ENCODE measurements around the gene RFTN1.

The RFTN1 gene

DNA sequence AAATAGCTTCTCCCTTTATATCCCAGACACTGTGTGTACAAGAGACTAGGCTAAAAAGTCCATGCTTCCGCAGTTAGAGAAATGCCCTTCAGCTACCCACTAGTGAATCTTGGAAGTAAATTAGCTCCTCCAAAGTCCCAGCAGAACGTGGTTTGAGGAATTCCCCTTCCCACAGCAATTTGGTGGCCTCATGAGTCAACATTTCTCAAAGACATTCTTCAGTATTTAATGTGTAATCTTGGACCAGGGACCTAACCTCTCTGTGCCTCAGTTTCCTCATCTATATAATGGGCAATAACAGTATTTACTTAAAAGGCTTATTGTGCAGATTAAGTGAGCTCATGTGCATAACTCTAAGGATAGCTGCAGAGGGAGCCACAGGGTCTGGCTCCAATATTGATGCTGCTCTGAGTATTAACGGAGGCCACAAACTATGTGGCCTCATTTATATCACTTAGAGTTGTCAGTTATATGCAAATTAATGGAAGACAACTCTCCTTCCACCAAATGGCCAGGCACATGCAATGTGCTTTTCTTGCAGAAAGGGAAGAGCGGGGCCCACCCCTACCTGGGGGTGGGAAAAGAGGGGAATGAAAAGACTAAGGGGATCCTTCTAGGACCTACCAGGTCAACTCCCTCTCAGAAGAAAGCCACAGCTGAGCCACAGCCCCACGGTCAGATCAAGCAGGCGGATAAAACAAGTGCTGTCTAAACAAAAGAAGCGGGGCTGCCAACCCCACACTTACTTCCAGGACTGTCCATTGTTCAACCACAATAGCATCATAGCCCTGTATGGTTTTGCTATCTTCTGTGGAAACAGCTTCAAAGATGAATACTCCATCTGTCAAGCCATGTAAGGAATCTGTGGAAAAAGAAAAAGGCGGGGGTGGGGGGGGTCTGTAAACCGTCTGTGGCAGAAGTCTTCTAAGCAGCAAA, 156.0 kb downstream of the RFTN1 start:
- H3K36me3 ChIP-seq (ENCODE audit: control insufficient read depth in 1 of 2, insufficient read depth in 2 of 2, low read length in 2 of 2): peaks cover 0 to 3% of the 10 kb centered on the region in 2 donors
- no peak overlapping the region for H3K27ac ChIP-seq (ENCODE audit: low read depth, low read length)
- no peaks in the 10 kb centered on the region for H3K27me3 ChIP-seq (ENCODE audit: control insufficient read depth in 1 of 2, insufficient read depth in 2 of 2, low read length in 2 of 2)
- no peaks in the 10 kb centered on the region for H3K9me3 ChIP-seq (ENCODE audit: control insufficient read depth in 1 of 2, low read length in 2 of 2)
- no peaks in the 10 kb centered on the region for H3K4me1 ChIP-seq (ENCODE audit: control insufficient read depth in 1 of 2, insufficient read depth in 2 of 2, low read length in 2 of 2)
- H3K4me3 ChIP-seq (ENCODE audit: low read depth in 1 of 2, low read length in 2 of 2): no peak overlapping the region
- H3K9ac ChIP-seq (ENCODE audit: low read depth in 1 of 2, low read length in 2 of 2): no peak overlapping the region

DNA sequence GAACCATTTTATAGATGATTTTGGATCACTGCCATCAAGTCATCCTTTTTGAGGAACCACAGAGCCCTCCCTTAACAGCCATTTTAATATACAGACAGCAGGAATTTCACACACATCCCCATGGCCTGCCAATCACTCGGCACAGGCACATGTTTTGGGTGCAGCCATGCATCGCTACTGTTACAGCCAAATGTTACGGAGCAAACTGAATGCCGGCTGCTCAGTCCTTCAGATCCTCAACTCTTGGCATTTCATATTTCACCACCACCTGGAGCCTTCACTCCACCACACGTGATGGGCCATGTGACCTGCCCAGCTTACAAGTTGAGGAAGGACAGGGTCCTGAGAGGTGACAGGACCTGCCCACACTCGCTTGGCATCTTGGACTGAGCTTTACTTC, 157.7 kb downstream of the RFTN1 start:
- H3K27me3 ChIP-seq (ENCODE audit: control insufficient read depth in 1 of 2, insufficient read depth in 2 of 2, low read length in 2 of 2): no peaks in the 10 kb centered on the region
- no peaks in the 10 kb centered on the region for H3K4me1 ChIP-seq (ENCODE audit: control insufficient read depth in 1 of 2, insufficient read depth in 2 of 2, low read length in 2 of 2)
- H3K9me3 ChIP-seq (ENCODE audit: control insufficient read depth in 1 of 2, low read length in 2 of 2): no peaks in the 10 kb centered on the region
- peaks cover 0 to 3% of the 10 kb centered on the region in 2 donors for H3K36me3 ChIP-seq (ENCODE audit: control insufficient read depth in 1 of 2, insufficient read depth in 2 of 2, low read length in 2 of 2)
- H3K27ac ChIP-seq (ENCODE audit: low read depth, low read length): no peak overlapping the region
- no peak overlapping the region for H3K4me3 ChIP-seq (ENCODE audit: low read depth in 1 of 2, low read length in 2 of 2)
- H3K9ac ChIP-seq (ENCODE audit: low read depth in 1 of 2, low read length in 2 of 2): no peak overlapping the region

DNA sequence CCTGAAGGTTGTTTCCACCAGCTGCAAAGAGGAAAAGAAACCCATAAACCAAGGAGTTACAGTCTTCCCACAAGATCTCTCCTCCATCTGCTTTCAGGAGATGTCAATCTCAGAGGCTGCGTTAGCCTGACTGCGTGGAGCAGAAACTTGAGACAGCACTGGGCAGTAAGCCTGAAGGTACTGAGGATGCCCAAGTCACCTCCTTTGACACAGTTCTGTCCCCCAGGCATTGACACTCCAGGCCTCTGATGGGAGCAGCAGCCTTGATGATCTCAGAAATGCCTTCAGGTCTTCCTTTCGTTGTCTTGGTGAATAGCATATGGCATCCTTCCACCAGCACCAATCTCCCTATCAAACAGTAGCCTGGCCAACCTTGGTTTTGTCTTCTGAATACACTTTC, 159.2 kb downstream of the RFTN1 start:
- Histone ChIP-seq H3K36me3 (ENCODE audit: control insufficient read depth in 1 of 2, insufficient read depth in 2 of 2, low read length in 2 of 2) (peaks cover 0 to 7% of the 10 kb centered on the region in 2 donors), H3K27me3 (ENCODE audit: control insufficient read depth in 1 of 2, insufficient read depth in 2 of 2, low read length in 2 of 2) (no peaks in the 10 kb centered on the region), H3K4me1 (ENCODE audit: control insufficient read depth in 1 of 2, insufficient read depth in 2 of 2, low read length in 2 of 2) (no peaks in the 10 kb centered on the region), H3K27ac (ENCODE audit: low read depth, low read length) (no peak overlapping the region), H3K4me3 (ENCODE audit: low read depth in 1 of 2, low read length in 2 of 2) (no peak overlapping the region), H3K9ac (ENCODE audit: low read depth in 1 of 2, low read length in 2 of 2) (no peak overlapping the region), H3K9me3 (ENCODE audit: control insufficient read depth in 1 of 2, low read length in 2 of 2) (no peaks in the 10 kb centered on the region)

DNA sequence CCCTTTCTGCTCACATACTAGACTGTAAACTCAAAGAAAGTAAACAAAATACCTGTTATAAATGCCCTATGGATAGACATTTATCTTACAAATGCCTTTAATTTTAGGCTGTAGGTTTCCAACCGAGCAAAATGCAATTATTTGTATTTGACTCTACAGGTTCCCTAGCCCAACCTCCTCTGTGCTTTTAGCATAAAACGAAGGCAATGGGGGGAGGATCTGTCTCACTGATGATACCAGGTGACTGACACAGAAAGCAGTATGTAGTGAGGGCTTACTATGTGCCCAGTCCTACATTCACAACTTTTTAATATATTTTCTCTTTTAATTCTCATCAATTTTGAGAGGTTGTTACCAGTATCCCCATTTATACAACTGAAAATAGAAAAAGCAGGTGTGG, 161.1 kb downstream of the RFTN1 start:
- Histone ChIP-seq H3K9ac (ENCODE audit: low read depth in 1 of 2, low read length in 2 of 2) (no peak overlapping the region), H3K27me3 (ENCODE audit: control insufficient read depth in 1 of 2, insufficient read depth in 2 of 2, low read length in 2 of 2) (no peaks in the 10 kb centered on the region), H3K27ac (ENCODE audit: low read depth, low read length) (no peak overlapping the region), H3K4me1 (ENCODE audit: control insufficient read depth in 1 of 2, insufficient read depth in 2 of 2, low read length in 2 of 2) (no peaks in the 10 kb centered on the region), H3K36me3 (ENCODE audit: control insufficient read depth in 1 of 2, insufficient read depth in 2 of 2, low read length in 2 of 2) (peaks cover 0 to 7% of the 10 kb centered on the region in 2 donors), H3K9me3 (ENCODE audit: control insufficient read depth in 1 of 2, low read length in 2 of 2) (no peaks in the 10 kb centered on the region), H3K4me3 (ENCODE audit: low read depth in 1 of 2, low read length in 2 of 2) (no peak overlapping the region)

DNA sequence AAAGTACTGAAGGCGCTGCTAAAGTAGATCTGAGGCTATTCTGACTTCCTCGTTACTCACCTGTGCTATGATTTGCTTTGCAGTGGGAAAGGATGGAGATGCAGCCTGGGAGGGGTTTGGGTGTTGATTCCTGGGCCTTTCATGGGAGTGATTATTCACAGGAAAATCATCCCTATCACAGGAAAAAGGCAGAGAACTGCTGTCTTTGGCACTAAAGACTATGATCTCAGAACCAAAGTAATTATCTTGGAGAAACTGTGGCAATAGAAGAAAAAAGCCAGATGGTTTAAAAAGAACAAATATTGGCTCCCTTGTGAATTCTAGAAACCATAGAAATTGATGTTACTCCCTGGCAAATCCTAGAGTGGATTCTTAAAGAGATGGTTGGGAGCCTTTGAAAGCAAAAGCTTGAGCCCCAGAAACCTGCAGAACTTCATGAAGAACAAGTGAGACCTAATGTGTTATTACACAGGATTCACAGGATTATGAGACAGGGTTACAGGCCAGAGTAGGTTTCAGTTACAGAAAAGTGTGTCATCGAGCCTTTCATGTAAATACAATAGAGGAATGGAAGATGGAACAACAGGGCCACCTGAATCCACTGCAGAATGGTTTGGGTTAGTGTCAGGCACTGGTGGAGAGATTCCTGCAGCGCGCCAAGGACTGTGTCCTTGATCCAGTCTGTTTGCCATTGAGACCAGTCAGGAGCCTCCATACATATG, 162.7 kb downstream of the RFTN1 start:
- no peaks in the 10 kb centered on the region for H3K9me3 ChIP-seq (ENCODE audit: control insufficient read depth in 1 of 2, low read length in 2 of 2)
- no peak overlapping the region for H3K9ac ChIP-seq (ENCODE audit: low read depth in 1 of 2, low read length in 2 of 2)
- peaks cover 0 to 4% of the 10 kb centered on the region in 2 donors for H3K36me3 ChIP-seq (ENCODE audit: control insufficient read depth in 1 of 2, insufficient read depth in 2 of 2, low read length in 2 of 2)
- H3K27ac ChIP-seq (ENCODE audit: low read depth, low read length): no peak overlapping the region
- no peaks in the 10 kb centered on the region for H3K4me1 ChIP-seq (ENCODE audit: control insufficient read depth in 1 of 2, insufficient read depth in 2 of 2, low read length in 2 of 2)
- no peaks in the 10 kb centered on the region for H3K27me3 ChIP-seq (ENCODE audit: control insufficient read depth in 1 of 2, insufficient read depth in 2 of 2, low read length in 2 of 2)
- no peak overlapping the region for H3K4me3 ChIP-seq (ENCODE audit: low read depth in 1 of 2, low read length in 2 of 2)

DNA sequence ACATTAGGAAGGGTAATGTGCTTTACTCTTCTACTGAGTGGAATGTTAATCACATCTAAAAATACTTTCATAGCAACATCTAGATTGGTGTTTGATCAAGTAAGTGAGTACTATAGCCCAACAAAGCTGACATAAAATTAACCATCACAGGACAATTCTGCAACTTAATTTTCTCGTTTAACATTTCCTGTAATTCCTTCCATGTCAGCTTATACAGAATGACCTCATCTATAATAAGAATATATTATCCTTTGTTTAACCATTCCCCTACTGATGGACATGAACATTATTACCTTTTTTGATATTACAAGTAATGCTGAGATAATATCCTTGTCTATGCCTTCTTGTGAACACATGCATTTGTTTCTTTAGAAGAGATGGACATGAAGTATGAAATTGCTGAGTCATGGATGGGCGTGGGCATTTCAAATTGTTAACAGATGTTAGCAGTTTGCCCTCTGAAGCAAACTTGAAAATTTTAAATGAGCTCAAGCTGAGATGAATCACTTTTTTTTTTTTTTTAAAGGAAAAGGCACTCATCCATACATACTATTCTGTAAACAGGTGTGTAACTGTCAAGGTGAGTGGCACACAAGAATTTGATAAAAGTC, 163.4 kb downstream of the RFTN1 start:
- no peak overlapping the region for H3K27ac ChIP-seq (ENCODE audit: low read depth, low read length)
- no peaks in the 10 kb centered on the region for H3K9me3 ChIP-seq (ENCODE audit: control insufficient read depth in 1 of 2, low read length in 2 of 2)
- no peak overlapping the region for H3K4me3 ChIP-seq (ENCODE audit: low read depth in 1 of 2, low read length in 2 of 2)
- no peak overlapping the region for H3K9ac ChIP-seq (ENCODE audit: low read depth in 1 of 2, low read length in 2 of 2)
- peaks cover 0 to 4% of the 10 kb centered on the region in 2 donors for H3K36me3 ChIP-seq (ENCODE audit: control insufficient read depth in 1 of 2, insufficient read depth in 2 of 2, low read length in 2 of 2)
- no peaks in the 10 kb centered on the region for H3K4me1 ChIP-seq (ENCODE audit: control insufficient read depth in 1 of 2, insufficient read depth in 2 of 2, low read length in 2 of 2)
- no peaks in the 10 kb centered on the region for H3K27me3 ChIP-seq (ENCODE audit: control insufficient read depth in 1 of 2, insufficient read depth in 2 of 2, low read length in 2 of 2)

DNA sequence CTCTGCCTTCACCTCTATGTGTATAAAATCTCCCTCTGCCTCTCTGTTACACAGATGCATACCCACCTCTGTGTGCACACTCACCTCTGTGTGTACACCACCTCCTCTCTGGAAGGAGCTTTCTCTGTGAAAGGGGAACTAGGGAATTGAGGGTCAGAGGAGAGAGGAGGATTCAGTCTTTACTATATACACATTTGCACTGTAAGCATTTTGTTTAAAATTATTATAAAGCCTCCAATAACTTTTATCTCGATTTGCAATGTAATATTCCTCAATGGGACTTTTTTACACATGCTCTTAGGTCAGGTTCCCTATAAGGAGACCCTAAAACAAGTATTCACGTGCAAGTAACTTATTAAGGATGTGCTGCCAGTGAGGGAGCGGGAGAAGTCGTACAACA, 166.0 kb downstream of the RFTN1 start:
- H3K27me3 ChIP-seq (ENCODE audit: control insufficient read depth in 1 of 2, insufficient read depth in 2 of 2, low read length in 2 of 2): no peaks in the 10 kb centered on the region
- no peak overlapping the region for H3K9ac ChIP-seq (ENCODE audit: low read depth in 1 of 2, low read length in 2 of 2)
- peaks cover 0 to 4% of the 10 kb centered on the region in 2 donors for H3K36me3 ChIP-seq (ENCODE audit: control insufficient read depth in 1 of 2, insufficient read depth in 2 of 2, low read length in 2 of 2)
- H3K9me3 ChIP-seq (ENCODE audit: control insufficient read depth in 1 of 2, low read length in 2 of 2): no peaks in the 10 kb centered on the region
- no peak overlapping the region for H3K4me3 ChIP-seq (ENCODE audit: low read depth in 1 of 2, low read length in 2 of 2)
- H3K4me1 ChIP-seq (ENCODE audit: control insufficient read depth in 1 of 2, insufficient read depth in 2 of 2, low read length in 2 of 2): no peaks in the 10 kb centered on the region
- H3K27ac ChIP-seq (ENCODE audit: low read depth, low read length): no peak overlapping the region

DNA sequence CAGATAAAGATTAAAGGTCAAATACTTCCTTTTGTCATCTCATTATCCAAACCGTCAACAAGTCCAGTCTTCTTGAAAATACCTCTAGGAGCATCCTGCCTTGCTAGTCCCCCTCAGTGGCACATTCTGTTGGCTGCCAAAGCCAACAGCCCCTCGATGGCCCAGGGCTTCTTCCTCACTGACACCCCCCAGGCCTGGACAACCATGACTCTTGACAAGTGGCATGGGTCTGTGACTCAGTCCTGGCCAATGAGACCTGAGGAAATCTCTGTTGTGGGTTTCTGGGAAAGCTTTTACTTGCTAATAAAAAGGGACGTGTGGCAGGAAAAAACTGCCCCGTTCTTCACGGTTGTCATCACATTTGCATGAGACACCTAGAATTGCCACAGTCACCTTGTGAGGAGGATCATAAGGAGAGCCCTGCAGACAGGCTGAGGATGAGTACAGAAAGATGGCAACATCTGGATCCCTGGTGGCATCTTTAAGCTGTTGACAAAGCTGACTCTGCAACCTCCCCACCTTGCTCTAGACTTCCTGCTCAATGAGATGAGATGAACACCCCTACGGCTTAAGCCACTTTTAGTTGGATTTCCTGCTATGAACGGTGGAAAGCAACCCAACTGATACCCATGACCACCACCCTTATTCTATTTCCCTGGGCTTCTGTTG, 167.0 kb downstream of the RFTN1 start:
- no peaks in the 10 kb centered on the region for H3K27me3 ChIP-seq (ENCODE audit: control insufficient read depth in 1 of 2, insufficient read depth in 2 of 2, low read length in 2 of 2)

DNA sequence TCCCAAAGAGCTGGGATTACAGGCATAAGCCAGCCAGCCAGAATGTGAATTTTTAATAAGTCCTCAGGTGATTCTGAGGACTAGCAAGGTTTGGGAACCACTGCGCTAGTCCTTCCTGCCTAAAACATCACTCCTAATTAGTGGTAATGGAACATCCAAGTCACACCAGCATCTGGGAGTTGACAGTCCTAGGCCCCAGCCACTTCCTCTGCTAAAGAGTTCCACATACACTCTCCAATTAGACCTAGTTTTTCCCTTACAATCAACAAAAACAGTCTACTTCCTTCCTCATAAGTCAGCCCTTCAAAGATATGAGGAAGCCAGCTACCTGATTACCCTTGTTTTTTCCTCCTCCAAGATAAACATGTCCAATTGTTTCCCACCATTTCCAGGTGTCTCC, 170.4 kb downstream of the RFTN1 start:
- Histone ChIP-seq H3K4me3 (ENCODE audit: low read depth in 1 of 2, low read length in 2 of 2) (no peak overlapping the region), H3K4me1 (ENCODE audit: control insufficient read depth in 1 of 2, insufficient read depth in 2 of 2, low read length in 2 of 2) (peaks cover 2 to 4% of the 10 kb centered on the region in 2 donors), H3K9me3 (ENCODE audit: control insufficient read depth in 1 of 2, low read length in 2 of 2) (no peaks in the 10 kb centered on the region), H3K9ac (ENCODE audit: low read depth in 1 of 2, low read length in 2 of 2) (no peak overlapping the region), H3K36me3 (ENCODE audit: control insufficient read depth in 1 of 2, insufficient read depth in 2 of 2, low read length in 2 of 2) (no peaks in the 10 kb centered on the region), H3K27ac (ENCODE audit: low read depth, low read length) (no peak overlapping the region), H3K27me3 (ENCODE audit: control insufficient read depth in 1 of 2, insufficient read depth in 2 of 2, low read length in 2 of 2) (no peaks in the 10 kb centered on the region)

More for the DNA sequence above, 167.0 kb downstream of the RFTN1 start:
- peaks cover 0 to 4% of the 10 kb centered on the region in 2 donors for H3K36me3 ChIP-seq (ENCODE audit: control insufficient read depth in 1 of 2, insufficient read depth in 2 of 2, low read length in 2 of 2)
- no peaks in the 10 kb centered on the region for H3K4me1 ChIP-seq (ENCODE audit: control insufficient read depth in 1 of 2, insufficient read depth in 2 of 2, low read length in 2 of 2)
- H3K27ac ChIP-seq (ENCODE audit: low read depth, low read length): no peak overlapping the region
- no peak overlapping the region for H3K9ac ChIP-seq (ENCODE audit: low read depth in 1 of 2, low read length in 2 of 2)
- no peaks in the 10 kb centered on the region for H3K9me3 ChIP-seq (ENCODE audit: control insufficient read depth in 1 of 2, low read length in 2 of 2)
- H3K4me3 ChIP-seq (ENCODE audit: low read depth in 1 of 2, low read length in 2 of 2): no peak overlapping the region

Data from duodenal mucosa (tissue), 2 donors.